HAP-1 (cell line): ENCODE data around the gene ATXN1.
"Not testable (repeated sequence)": the region's sequence is repeated elsewhere in the genome, so short reads cannot be mapped to it uniquely, and the experiment has no call there.

Experiments used
- DNase-seq, 2 experiments: peaks; one replicate each; pipeline ENCODE4 v3.0.0-alpha.2; 2016 to 2020; ENCODE audit warnings: low spot score in 2 of 2
- H3K27me3 ChIP-seq: fragments of 250-450 bp; sonication (Bioruptor Pico); 2 replicates; pipeline ENCODE4 v1.5.1; 2020; ENCODE audit warnings: low read depth, mild to moderate bottlenecking, moderate library complexity
- H3K36me3 ChIP-seq: fragments of 250-450 bp; sonication (Bioruptor Pico); replicated peaks from 2 replicates; pipeline ENCODE4 v1.5.1; 2020; ENCODE audit warnings: mild to moderate bottlenecking
- H3K4me1 ChIP-seq: fragments of 250-450 bp; sonication (Bioruptor Pico); 2 replicates; pipeline ENCODE4 v1.5.1; 2020; ENCODE audit warnings: mild to moderate bottlenecking
- H3K4me3 ChIP-seq: fragments of 250-450 bp; sonication (Bioruptor Pico); 2 replicates; pipeline ENCODE4 v1.5.1; 2020; ENCODE audit warnings: mild to moderate bottlenecking, moderate library complexity
- H3K9me3 ChIP-seq: fragments of 250-450 bp; sonication (Bioruptor Pico); 2 replicates; pipeline ENCODE4 v1.5.1; 2020; ENCODE audit warnings: mild to moderate bottlenecking, moderate library complexity
- in situ Hi-C: fragments of 300-500 bp; cut with MboI; formaldehyde crosslinking; loops from 3 replicates; pipeline ENCODE4 v1.14.3; 2020; ENCODE audit warnings: low sequenced_read_pairs, inconsistent platforms, mixed read lengths

Gene ATXN1

DNA sequence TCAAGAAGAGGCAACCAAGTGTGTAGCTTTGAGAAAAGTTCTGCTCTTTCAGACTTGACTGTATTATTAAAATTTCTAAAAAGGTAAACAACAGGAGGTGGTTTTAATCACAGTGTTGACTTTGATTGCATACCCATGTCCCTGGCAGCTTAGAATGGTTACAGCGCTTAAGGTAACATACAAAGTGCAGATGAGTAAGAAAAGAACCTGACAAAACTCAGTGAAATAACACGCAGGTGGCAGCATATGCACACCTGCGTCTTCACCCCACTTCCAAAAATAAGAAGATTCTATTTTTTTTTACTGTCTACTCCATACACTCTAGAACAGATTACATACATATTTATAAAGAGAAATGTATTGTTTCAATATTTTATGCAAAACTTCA is 289.4 kb downstream of the ATXN1 start:
- H3K9me3 ChIP-seq = no peaks in the 10 kb centered on the region
- in situ Hi-C loops = no loop called here
- H3K27me3 ChIP-seq = no peaks in the 10 kb centered on the region
- H3K4me3 ChIP-seq = no peak overlapping the region
- no peaks in the 10 kb centered on the region for H3K4me1 ChIP-seq
- no peaks in the 10 kb centered on the region for H3K36me3 ChIP-seq
- DNase-seq = no peak

GRCh38 chr6:16471222-16471909 is 289.9 kb downstream of the ATXN1 start:
- DNase-seq = no peak
- H3K27me3 ChIP-seq = no peaks in the 10 kb centered on the region
- H3K4me3 ChIP-seq = no peak overlapping the region
- no peaks in the 10 kb centered on the region for H3K36me3 ChIP-seq
- no peaks in the 10 kb centered on the region for H3K9me3 ChIP-seq
- peaks cover 3% of the 10 kb centered on the region; the same call in 1 of the 2 replicates for H3K4me1 ChIP-seq
- in situ Hi-C loops = no loop called here

GRCh38 chr6:16470502-16471221 is 290.6 kb downstream of the ATXN1 start:
- DNase-seq = no peak
- in situ Hi-C loops = no loop called here
- Histone ChIP-seq H3K9me3 (no peaks in the 10 kb centered on the region), H3K36me3 (no peaks in the 10 kb centered on the region), H3K4me3 (no peak overlapping the region), H3K27me3 (no peaks in the 10 kb centered on the region), H3K4me1 (peaks cover 4% of the 10 kb centered on the region; the same call in 1 of the 2 replicates)

DNA sequence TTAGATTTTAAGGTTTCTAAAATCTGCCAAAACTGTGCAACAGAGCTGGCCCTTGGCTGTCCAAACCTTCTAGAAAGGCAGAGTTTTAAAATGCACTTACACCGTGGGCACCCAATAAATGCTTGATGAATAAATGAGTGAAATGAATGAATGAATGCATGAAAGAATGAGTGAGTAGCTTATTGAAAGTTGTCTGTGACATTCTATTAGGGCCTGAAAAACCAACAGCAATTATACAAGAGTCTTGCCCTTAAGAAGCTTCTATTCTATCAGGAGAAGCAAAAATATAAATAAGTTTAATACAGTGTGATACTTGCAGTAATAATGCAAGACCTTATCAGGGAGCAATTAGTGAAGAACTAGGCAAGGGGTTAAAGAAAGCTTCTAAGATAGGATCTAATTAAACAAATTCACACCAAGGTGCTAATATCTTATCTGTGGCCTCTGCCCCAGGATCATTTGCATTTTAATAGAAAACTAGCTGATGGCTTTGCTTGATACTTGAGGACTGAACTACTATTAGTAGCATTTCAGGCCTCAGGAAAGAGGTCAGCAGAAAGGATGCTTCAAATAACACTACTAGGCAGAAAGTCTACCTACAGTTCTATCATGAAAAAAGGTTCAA is 292.2 kb downstream of the ATXN1 start:
- no peak for DNase-seq
- no peaks in the 10 kb centered on the region for H3K36me3 ChIP-seq
- H3K4me1 ChIP-seq = peaks cover 4% of the 10 kb centered on the region; the same call in 1 of the 2 replicates
- in situ Hi-C loops = no loop called here
- H3K27me3 ChIP-seq = no peaks in the 10 kb centered on the region
- no peak overlapping the region for H3K4me3 ChIP-seq
- H3K9me3 ChIP-seq = no peaks in the 10 kb centered on the region

- no peaks in the 10 kb centered on the region for H3K36me3 ChIP-seq
- peaks cover 4% of the 10 kb centered on the region; the same call in 1 of the 2 replicates for H3K4me1 ChIP-seq
- in situ Hi-C loops = no loop called here
- peak in 1 of 2 experiments; percentile 5 for DNase-seq
- no peak overlapping the region for H3K4me3 ChIP-seq
- no peaks in the 10 kb centered on the region for H3K27me3 ChIP-seq
- no peaks in the 10 kb centered on the region for H3K9me3 ChIP-seq
Measured at GRCh38 chr6:16466800-16467553, 294.3 kb downstream of the ATXN1 start.

- Histone ChIP-seq H3K4me3 (no peak overlapping the region), H3K4me1 (peaks cover 4% of the 10 kb centered on the region; the same call in 1 of the 2 replicates), H3K27me3 (no peaks in the 10 kb centered on the region), H3K9me3 (no peaks in the 10 kb centered on the region), H3K36me3 (no peaks in the 10 kb centered on the region)
- DNase-seq = no peak
- in situ Hi-C loops = no loop called here
Measured at GRCh38 chr6:16464045-16464444, 297.2 kb downstream of the ATXN1 start.

DNA sequence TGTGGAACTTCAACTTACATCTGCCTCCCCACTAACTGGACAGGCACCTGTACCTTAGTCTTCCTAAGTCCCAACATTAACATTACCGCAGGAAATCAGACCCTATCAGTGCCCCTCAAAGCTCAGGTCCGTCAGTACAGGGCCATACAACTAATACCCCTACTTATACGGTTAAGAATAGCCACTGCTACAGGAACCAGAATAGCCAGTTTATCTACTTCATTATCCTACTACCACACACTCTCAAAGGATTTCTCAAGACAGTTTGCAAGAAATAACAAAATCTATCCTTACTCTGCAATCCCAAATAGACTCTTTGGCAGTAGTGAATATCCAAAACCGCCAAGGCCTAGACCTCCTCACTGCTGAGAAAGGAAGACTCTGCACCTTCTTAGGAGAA is 298.0 kb downstream of the ATXN1 start:
- H3K36me3 ChIP-seq, H3K9me3 ChIP-seq, in situ Hi-C loops, H3K4me1 ChIP-seq, H3K4me3 ChIP-seq, DNase-seq, H3K27me3 ChIP-seq: not testable (repeated sequence)

DNA sequence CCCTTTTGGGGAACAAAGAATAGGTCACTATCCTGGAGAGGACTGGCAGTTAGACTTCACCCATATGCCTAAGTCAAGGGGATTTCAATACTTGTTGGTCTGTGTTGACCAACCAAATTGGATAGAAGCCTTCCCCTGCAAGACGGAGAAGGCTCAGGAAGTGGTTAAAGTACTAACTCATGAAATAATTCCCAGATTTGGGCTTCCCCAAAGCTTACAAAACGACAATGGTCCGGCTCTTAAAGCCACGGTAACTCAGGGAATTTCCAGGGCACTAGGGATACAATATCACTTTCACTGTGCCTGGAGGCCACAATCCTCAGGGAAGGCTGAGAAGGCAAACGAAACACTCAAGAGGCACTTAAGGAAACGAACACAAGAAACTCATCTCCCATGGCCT is 299.8 kb downstream of the ATXN1 start:
- Histone ChIP-seq H3K9me3 (no peaks in the 10 kb centered on the region), H3K36me3 (no peaks in the 10 kb centered on the region), H3K4me1 (peaks cover 2% of the 10 kb centered on the region; the same call in 1 of the 2 replicates), H3K27me3 (no peaks in the 10 kb centered on the region), H3K4me3 (no peak overlapping the region)
- no peak for DNase-seq
- in situ Hi-C loops = no loop called here

DNA sequence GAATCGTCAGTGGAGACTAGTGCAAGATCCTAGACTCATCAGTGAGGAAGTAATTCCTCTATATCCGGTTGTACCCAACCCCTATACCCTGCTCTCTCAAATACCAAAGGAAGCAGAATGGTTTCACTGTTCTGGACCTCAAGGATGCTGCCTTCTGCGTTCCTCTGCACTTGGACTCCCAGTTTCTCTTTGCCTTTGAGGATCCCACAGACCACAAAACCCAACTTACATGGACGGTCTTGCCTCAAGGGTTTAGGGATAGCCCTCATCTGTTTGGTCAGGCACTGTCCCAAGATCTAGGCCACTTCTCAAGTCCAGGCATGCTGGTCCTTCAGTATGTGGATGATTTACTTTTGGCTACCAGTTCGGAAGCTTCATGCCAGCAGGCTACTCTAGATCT is 301.8 kb downstream of the ATXN1 start:
- DNase-seq, H3K9me3 ChIP-seq, H3K4me1 ChIP-seq, H3K4me3 ChIP-seq, H3K36me3 ChIP-seq, in situ Hi-C loops, H3K27me3 ChIP-seq: not testable (repeated sequence)

DNA sequence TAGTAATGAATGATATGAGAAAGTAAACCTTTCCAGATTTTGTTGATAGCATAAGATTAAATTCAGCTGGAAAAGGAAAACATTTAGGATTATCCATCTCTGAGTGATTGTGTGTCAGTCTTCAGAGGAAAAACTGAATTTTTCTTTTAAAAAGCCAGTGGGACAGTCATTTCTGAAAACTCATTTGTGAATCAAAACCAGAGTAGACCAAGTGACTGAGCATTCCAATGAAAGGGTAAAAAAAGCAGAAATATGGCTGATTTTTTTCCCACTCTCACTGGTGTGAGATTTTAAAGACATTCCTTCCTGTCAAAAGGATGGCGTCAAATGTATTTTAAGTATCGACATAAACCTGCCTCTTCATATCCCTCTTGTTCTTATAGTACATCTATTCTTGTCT is 308.9 kb downstream of the ATXN1 start:
- in situ Hi-C loops = no loop called here
- H3K27me3 ChIP-seq = peaks cover 8% of the 10 kb centered on the region
- H3K36me3 ChIP-seq = no peaks in the 10 kb centered on the region
- H3K4me1 ChIP-seq = no peaks in the 10 kb centered on the region
- H3K4me3 ChIP-seq = no peak overlapping the region
- H3K9me3 ChIP-seq = no peaks in the 10 kb centered on the region
- DNase-seq = no peak

GRCh38 chr6:16450821-16451220 is 310.4 kb downstream of the ATXN1 start:
- H3K4me1 ChIP-seq = no peaks in the 10 kb centered on the region
- peaks cover 8% of the 10 kb centered on the region for H3K27me3 ChIP-seq
- in situ Hi-C loops = no loop called here
- no peak overlapping the region for H3K4me3 ChIP-seq
- DNase-seq = no peak
- no peaks in the 10 kb centered on the region for H3K9me3 ChIP-seq
- no peaks in the 10 kb centered on the region for H3K36me3 ChIP-seq

GRCh38 chr6:16450285-16450684 is 311.0 kb downstream of the ATXN1 start:
- DNase-seq = no peak
- Histone ChIP-seq H3K4me1 (no peaks in the 10 kb centered on the region), H3K9me3 (no peaks in the 10 kb centered on the region), H3K36me3 (no peaks in the 10 kb centered on the region), H3K27me3 (peaks cover 8% of the 10 kb centered on the region), H3K4me3 (no peak overlapping the region)
- in situ Hi-C loops = no loop called here

GRCh38 chr6:16446273-16446672 is 315.0 kb downstream of the ATXN1 start:
- H3K36me3 ChIP-seq = no peaks in the 10 kb centered on the region
- in situ Hi-C loops = no loop called here
- no peak overlapping the region for H3K4me3 ChIP-seq
- H3K4me1 ChIP-seq = no peaks in the 10 kb centered on the region
- no peak for DNase-seq
- H3K27me3 ChIP-seq = peaks cover 3% of the 10 kb centered on the region; the same call in 1 of the 2 replicates
- H3K9me3 ChIP-seq = no peaks in the 10 kb centered on the region
